BLaER1 (cell line): Measurements from ENCODE around the gene ARSG.
A peak's percentile ranks its signal among the peaks of the same experiment; 100 is the strongest.
"Not testable (repeated sequence)": the region's sequence is repeated elsewhere in the genome, so short reads cannot be mapped to it uniquely, and the experiment has no call there.

ENCODE experiments used
- H3K27ac ChIP-seq: shearing (Covaris generic); formaldehyde crosslinking; 2 replicates; pipeline ENCODE4 v1.8.1; 2022
- H3K27me3 ChIP-seq: shearing (Covaris generic); formaldehyde crosslinking; 2 replicates; pipeline ENCODE4 v1.8.1; 2022
- H3K36me3 ChIP-seq: shearing (Covaris generic); formaldehyde crosslinking; 2 replicates; pipeline ENCODE4 v1.8.1; 2022
- H3K4me1 ChIP-seq: shearing (Covaris generic); formaldehyde crosslinking; 2 replicates; pipeline ENCODE4 v1.8.1; 2022
- H3K4me2 ChIP-seq: shearing (Covaris generic); formaldehyde crosslinking; 2 replicates; pipeline ENCODE4 v1.8.1; 2022
- H3K4me3 ChIP-seq: shearing (Covaris generic); formaldehyde crosslinking; 2 replicates; pipeline ENCODE4 v1.8.1; 2022
- H3K9ac ChIP-seq: shearing (Covaris generic); formaldehyde crosslinking; 2 replicates; pipeline ENCODE4 v1.8.1; 2022
- H3K9me3 ChIP-seq: shearing (Covaris generic); formaldehyde crosslinking; 2 replicates; pipeline ENCODE4 v1.8.1; 2022
- H4K20me1 ChIP-seq: shearing (Covaris generic); formaldehyde crosslinking; 2 replicates; pipeline ENCODE4 v1.8.1; 2022
- Cebpa-rat ChIP-seq: shearing (Covaris generic); IDR thresholded peaks from 2 replicates; pipeline ENCODE4 v1.8.1; 2022

ARSG gene

DNA sequence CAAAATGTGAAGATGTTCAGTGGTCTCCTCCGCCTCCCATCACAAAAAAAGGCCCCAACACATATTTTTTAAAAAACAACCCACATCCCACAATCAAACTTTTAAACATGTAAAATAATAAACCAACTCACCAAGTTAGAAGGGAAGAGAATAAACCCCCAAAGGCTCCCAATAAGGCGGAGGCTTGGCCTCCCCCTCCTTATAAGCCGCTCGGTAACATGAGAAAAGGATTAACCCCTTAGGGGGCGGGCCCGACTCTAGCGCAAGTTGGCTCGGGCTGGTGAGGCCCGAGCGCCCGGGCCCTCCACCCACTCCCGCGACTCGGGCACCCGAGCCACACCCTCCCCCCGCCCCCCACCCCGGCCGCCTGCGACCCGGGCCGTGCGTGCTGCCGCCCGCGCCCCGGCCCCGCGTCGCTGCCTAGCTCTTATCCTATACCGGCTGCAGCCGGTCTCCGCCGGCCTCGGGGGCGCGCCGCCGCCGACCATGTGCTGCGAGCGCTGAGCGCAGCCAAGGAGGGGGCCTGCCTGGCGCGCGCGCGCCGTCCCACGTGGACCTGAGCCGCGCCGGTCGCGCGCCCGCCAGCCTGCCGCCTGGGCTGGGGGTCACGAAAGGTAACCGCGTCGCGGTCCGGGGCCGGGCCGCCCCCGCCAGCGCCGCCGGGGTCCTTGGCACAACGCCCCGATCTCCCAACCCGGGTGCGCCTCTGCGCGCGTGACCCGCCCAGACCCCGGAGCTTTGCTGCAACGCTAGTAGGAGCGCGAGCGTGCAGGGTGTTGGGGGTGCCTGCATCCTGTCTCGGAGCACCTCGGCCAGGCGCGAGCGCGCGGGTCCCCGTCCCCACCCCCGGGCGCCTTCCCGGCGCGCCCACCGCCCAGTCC lies at the start of gene ARSG, which contains the start of gene SLC16A6:
ARSG (plus strand) TSS at position 541 of the 881 bp plus-strand sequence. CDS start 15,999 bp downstream, outside the sequence.
SLC16A6 (minus strand) TSS at position 173 of the 881 bp plus-strand sequence. CDS start 12,807 bp downstream, outside the sequence.
- Histone ChIP-seq H3K4me2 (peak within 1 kb of the TSS; percentile 97), H3K27ac (peak within 1 kb of the TSS; percentile 97), H3K4me1 (peaks cover 44% of the 10 kb centered on the region), H4K20me1 (no peaks in the 10 kb centered on the region), H3K27me3 (no peaks in the 10 kb centered on the region), H3K36me3 (no peaks in the 10 kb centered on the region), H3K9me3 (no peaks in the 10 kb centered on the region), H3K4me3 (peak within 1 kb of the TSS; percentile 78), H3K9ac (peak within 1 kb of the TSS; percentile 93)
- TF ChIP-seq Cebpa-rat = no peak

DNA sequence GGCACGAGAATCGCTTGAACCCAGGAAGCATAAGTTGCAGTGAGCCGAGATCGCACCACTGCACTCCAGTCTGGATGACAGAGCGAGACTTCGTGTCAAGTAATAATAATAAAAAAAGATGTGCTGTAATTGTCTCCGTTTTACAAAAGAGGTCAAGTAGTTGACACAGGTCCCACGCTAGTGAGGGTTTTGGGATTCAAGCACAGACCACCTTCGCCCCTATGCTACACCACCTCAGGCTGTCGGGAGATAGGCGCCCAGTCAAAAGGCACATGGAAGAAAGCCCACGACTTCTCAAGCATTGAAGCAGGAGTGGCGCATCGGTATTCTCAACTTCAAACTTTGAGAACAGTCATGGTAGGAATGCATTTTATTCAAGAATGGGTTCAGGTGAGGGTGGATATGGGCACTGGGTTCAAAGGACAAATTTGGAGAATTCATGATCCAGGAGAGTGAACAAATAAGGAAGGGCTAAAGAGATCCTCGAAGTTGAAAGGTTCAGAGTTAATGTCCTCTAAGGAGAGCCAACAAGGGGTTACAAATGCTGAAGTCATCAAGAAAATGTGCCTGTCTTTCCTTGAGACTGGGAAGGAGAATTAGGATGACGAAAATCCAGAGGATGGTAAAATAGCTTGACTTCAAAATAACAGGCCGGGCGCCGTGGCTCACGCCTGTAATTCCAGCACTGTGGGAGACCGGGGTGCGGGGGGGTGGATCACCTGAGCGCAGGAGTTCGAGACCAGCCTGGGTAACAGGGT lies 44.8 kb upstream of the ARSG start:
- peaks cover 45% of the 10 kb centered on the region for H3K4me1 ChIP-seq
- peak overlapping the region; percentile 93 for H3K27ac ChIP-seq
- H3K9ac ChIP-seq = peak overlapping the region; percentile 87

DNA sequence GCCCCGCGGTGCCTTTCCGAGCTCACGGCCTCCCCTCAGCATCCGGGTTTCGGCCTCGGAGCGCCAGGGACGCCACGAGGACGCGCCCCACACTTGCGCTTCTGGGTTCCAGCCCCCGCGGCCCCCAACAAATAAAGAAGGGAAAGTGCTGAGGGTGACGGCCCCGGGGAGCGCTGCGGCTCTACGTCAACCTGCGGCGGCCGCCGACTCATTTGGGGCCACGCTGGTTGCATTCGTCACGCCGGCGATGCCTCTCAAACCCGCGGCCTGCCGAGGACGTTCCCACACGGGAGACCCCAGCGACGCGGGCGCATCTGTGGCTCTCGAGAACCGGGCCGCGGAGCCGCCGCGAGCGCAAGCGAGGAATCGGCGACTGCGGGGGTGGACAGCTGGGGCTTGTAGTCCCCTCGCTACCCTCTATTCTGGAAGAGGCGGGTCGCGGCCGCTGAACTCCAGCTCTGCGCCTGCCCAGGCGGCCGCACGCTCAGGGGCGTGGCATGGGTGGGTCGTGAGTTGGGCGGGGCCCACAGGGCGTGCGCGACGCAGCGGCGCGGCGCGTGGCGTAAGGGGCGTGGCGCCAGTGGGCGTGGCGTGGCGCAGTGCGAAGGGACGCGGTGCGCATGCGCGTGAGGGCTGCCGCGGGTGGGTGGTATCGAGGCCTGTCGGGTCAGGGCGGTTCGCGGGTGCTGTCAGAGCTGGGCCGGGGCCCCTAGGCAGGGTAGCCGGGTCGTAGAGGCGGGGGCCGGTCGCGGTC lies 43.7 kb upstream of the ARSG start, which contains the start of gene AMZ2:
AMZ2 (plus strand) TSS at position 599 of the 754 bp plus-strand sequence. CDS start 2,145 bp downstream, outside the sequence.
- Histone ChIP-seq H3K4me1 (peaks cover 56% of the 10 kb centered on the region), H3K27ac (peak within 1 kb of the TSS; percentile 93), H3K4me3 (peak within 1 kb of the TSS; percentile 75), H3K4me2 (peak within 1 kb of the TSS; percentile 98), H3K27me3 (no peaks in the 10 kb centered on the region), H3K9ac (peak within 1 kb of the TSS; percentile 87), H3K36me3 (peaks cover 24% of the 10 kb centered on the region; the same call in 1 of the 2 replicates), H4K20me1 (no peaks in the 10 kb centered on the region), H3K9me3 (no peaks in the 10 kb centered on the region; the same call in 1 of the 2 replicates)
- no peak for TF ChIP-seq Cebpa-rat

More for the DNA sequence above, 44.8 kb upstream of the ARSG start:
- Histone ChIP-seq H4K20me1 (no peaks in the 10 kb centered on the region), H3K27me3 (no peaks in the 10 kb centered on the region), H3K36me3 (peaks cover 12% of the 10 kb centered on the region; the same call in 1 of the 2 replicates), H3K4me3 (peak overlapping the region; percentile 75), H3K4me2 (peak overlapping the region; percentile 88), H3K9me3 (no peaks in the 10 kb centered on the region)
- no peak for TF ChIP-seq Cebpa-rat

DNA sequence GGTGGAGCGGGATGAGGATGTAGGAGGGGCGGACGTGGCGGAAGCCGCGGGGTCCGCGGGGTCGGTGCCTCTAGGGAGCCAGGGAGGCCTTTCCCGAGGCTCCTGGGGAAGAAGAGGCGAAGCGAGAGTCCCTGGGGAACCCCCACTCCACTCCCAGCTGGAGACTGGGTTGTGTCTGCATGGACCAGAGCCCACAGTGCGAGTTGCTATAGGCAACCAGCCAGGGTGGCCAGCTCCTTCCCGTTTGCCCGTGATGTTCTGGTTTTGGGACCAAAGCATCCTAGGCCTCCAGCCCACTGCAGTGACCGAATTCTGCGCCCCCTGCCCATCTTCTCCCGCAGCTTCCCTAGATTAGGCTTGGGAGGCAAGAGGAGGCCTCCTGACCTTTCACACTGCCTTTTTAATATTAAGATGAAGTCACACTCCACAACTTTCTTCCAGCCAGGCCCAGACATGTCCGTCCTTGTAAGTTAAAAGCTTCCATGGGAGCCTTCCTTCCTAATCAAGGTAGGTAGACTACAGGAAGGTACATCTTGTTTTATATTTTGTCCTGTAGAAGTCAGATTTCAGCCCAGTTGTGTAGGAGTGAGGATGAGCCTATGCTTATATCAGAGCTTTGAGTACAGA lies 43.0 kb upstream of the ARSG start:
- Histone ChIP-seq H3K4me1 (peaks cover 63% of the 10 kb centered on the region), H3K27me3 (no peaks in the 10 kb centered on the region), H3K36me3 (peaks cover 24% of the 10 kb centered on the region; the same call in 1 of the 2 replicates), H3K27ac (peak overlapping the region; percentile 93), H4K20me1 (no peaks in the 10 kb centered on the region), H3K4me2 (peak overlapping the region; percentile 98), H3K9me3 (no peaks in the 10 kb centered on the region; the same call in 1 of the 2 replicates), H3K9ac (peak overlapping the region; percentile 87), H3K4me3 (peak overlapping the region; percentile 75)
- TF ChIP-seq Cebpa-rat = no peak

DNA sequence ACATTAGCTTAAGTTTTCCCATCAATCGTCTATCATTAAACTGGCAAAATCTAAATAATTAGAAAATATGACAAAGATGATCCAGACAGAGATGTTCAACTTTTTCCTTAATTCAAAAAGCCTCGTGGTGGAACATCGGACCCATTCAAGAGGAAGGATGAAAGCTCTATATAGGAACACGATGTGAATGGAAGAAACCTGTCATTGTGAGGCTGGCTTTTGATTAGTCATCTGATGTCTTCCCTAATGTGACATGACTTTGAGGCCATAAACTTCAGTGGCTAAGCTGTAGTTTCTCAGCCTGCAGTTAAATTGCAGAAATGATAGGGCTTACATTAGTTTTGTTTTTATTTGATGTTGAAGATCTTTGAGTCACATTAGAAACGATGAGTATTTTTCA lies 42.4 kb upstream of the ARSG start:
- H3K4me1 ChIP-seq = peaks cover 68% of the 10 kb centered on the region
- no peaks in the 10 kb centered on the region; the same call in 1 of the 2 replicates for H3K9me3 ChIP-seq
- no peak for TF ChIP-seq Cebpa-rat
- H3K9ac ChIP-seq = peak overlapping the region; percentile 87
- H3K27me3 ChIP-seq = no peaks in the 10 kb centered on the region
- H3K4me3 ChIP-seq = peak overlapping the region; percentile 75
- H3K4me2 ChIP-seq = peak overlapping the region; percentile 98
- H4K20me1 ChIP-seq = no peaks in the 10 kb centered on the region
- peak overlapping the region; percentile 93 for H3K27ac ChIP-seq
- H3K36me3 ChIP-seq = peaks cover 24% of the 10 kb centered on the region; the same call in 1 of the 2 replicates

DNA sequence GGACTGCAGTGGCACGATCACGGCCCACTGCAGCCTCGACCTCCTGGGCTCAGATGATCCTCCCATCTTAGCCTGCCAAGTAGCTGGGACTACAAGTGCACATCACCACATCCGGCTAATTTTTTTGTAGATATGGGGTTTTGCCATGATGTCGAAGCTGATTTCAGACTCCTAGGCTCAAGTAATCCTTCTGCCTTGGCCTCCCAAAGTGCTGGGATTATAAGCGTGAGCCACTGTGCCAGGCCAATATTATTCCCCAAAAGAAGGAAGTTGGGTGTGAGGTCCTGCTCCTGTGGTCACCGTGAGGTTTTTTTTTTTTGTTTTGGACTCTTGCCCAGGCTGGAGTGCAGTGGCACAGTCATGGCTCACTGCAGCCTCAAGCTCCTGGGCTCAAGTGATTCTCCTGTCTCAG lies 41.9 kb upstream of the ARSG start:
- no peaks in the 10 kb centered on the region for H3K27me3 ChIP-seq
- H3K9ac ChIP-seq = 0 out of 2 replicates have a peak overlapping the region, but pooled peaks have one; percentile 16
- H3K4me3 ChIP-seq = no peak overlapping the region
- peaks cover 24% of the 10 kb centered on the region; the same call in 1 of the 2 replicates for H3K36me3 ChIP-seq
- H3K4me2 ChIP-seq = peak overlapping the region; percentile 98
- peaks cover 73% of the 10 kb centered on the region for H3K4me1 ChIP-seq
- H3K9me3 ChIP-seq = no peaks in the 10 kb centered on the region; the same call in 1 of the 2 replicates
- TF ChIP-seq Cebpa-rat = no peak
- no peaks in the 10 kb centered on the region for H4K20me1 ChIP-seq
- peak overlapping the region; percentile 93 for H3K27ac ChIP-seq

DNA sequence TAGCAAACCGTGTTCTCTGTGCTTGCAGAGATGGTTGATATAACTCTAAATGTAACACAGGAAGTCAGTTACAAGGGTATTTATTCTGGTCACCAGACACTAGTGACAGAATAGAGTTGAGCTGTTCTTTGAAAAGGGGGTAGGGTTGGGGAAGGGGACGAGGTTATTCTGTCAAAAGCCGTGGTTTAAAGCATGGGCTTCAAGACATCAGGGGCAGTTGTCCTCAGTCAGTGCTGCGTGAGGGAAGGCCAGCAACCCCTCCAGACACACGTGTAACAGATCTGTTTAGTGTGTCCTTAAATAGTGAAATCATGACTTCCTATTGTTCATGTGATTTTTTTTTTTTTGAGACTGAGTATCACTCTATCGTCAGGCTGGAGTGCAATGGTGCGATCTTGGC lies 37.9 kb upstream of the ARSG start:
- H3K9ac ChIP-seq = peak overlapping the region; percentile 54
- H3K27me3 ChIP-seq, H3K4me3 ChIP-seq, H3K9me3 ChIP-seq, H4K20me1 ChIP-seq: not testable (repeated sequence)
- H3K4me1 ChIP-seq = peaks cover 99% of the 10 kb centered on the region
- H3K27ac ChIP-seq = peak overlapping the region; percentile 94
- H3K4me2 ChIP-seq = peak overlapping the region; percentile 87
- peaks cover 32% of the 10 kb centered on the region; the same call in 1 of the 2 replicates for H3K36me3 ChIP-seq

DNA sequence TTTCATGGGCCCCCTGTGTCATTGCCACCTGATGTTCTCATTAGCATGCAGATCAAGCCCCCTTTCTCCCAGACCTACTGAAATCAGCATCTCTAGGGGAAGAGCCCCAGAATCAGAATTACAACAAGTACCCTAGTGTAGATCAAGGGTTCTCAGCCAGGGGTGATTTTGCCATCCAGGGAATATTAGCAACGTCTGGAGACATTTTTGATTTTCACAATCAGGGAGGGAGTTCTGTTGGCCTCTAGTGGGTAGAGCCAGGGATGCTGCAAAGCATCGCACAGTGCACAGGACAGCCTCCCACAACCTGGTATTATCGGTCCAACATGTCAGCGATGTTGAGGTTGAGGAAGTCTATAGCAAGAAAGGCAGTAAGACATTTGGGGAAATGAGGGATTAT lies 36.1 kb upstream of the ARSG start:
- TF ChIP-seq Cebpa-rat = no peak
- H3K27ac ChIP-seq = peak overlapping the region; percentile 94
- peaks cover 30% of the 10 kb centered on the region; the same call in 1 of the 2 replicates for H3K36me3 ChIP-seq
- peak overlapping the region; percentile 87 for H3K4me2 ChIP-seq
- peak overlapping the region; percentile 70 for H3K9ac ChIP-seq
- H3K4me1 ChIP-seq = peaks cover 97% of the 10 kb centered on the region
- no peaks in the 10 kb centered on the region for H3K27me3 ChIP-seq
- H4K20me1 ChIP-seq = no peaks in the 10 kb centered on the region
- H3K4me3 ChIP-seq = peak overlapping the region; percentile 32
- no peaks in the 10 kb centered on the region; the same call in 1 of the 2 replicates for H3K9me3 ChIP-seq
